GM12875 (cell line): Measurements from ENCODE around the gene TMEM181.

Experiments
- H3K4me3 ChIP-seq: one replicate; pipeline ENCODE4 v1.5.1; 2011; ENCODE audit warnings: low read depth, low read length, control low read depth
- CTCF ChIP-seq: IDR thresholded peaks from 2 replicates; pipeline ENCODE4 v1.5.1; 2011; ENCODE audit warnings: low read depth, mild to moderate bottlenecking, control low read depth, inconsistent platforms, low read length, moderate library complexity, borderline replicate concordance; ENCODE audit not compliant: insufficient read depth

The TMEM181 gene

GRCh38 chr6:158559895-158560835, at the start of gene TMEM181:
Gene TMEM181 (plus strand): TSS chr6:158560091. CDS start chr6:158560225, 134 bp downstream.
- H3K4me3 ChIP-seq, result peak within 1 kb of the TSS; percentile 64
- TF ChIP-seq CTCF, result no peak

- H3K4me3 ChIP-seq, result no peak overlapping the region
- no peak for TF ChIP-seq CTCF
Observed at GRCh38 chr6:158512809-158513208, 47.1 kb upstream of the TMEM181 start.

GRCh38 chr6:158514176-158514575, 45.7 kb upstream of the TMEM181 start:
- H3K4me3 ChIP-seq, result no peak overlapping the region
- no peak for TF ChIP-seq CTCF

- no peak overlapping the region for H3K4me3 ChIP-seq
- no peak for TF ChIP-seq CTCF
Observed at GRCh38 chr6:158514991-158515390, 44.9 kb upstream of the TMEM181 start.

GRCh38 chr6:158516098-158516497, 43.8 kb upstream of the TMEM181 start:
- no peak for TF ChIP-seq CTCF
- H3K4me3 ChIP-seq, result no peak overlapping the region

GRCh38 chr6:158517038-158517437, 42.9 kb upstream of the TMEM181 start:
- no peak overlapping the region for H3K4me3 ChIP-seq
- TF ChIP-seq CTCF, result no peak

GRCh38 chr6:158517581-158517980, 42.3 kb upstream of the TMEM181 start:
- TF ChIP-seq CTCF, result no peak
- H3K4me3 ChIP-seq, result no peak overlapping the region
